Neuronal stem cell (in vitro differentiated cells): ENCODE data around the gene CYP27B1.

Experiments
- DNase-seq: peaks from one replicate; pipeline ENCODE4 v3.0.0-alpha.2; 2013; ENCODE audit warnings: low spot score
- H2AFZ ChIP-seq: one replicate; pipeline ENCODE4 v1.6.1; 2013; ENCODE audit warnings: mild to moderate bottlenecking, low read length, inconsistent platforms
- H2AK5ac ChIP-seq: 2 replicates; pipeline ENCODE4 v1.6.1; 2013; ENCODE audit warnings: low read depth, mild to moderate bottlenecking, inconsistent platforms, low read length, moderate library complexity, mixed read lengths
- H2BK120ac ChIP-seq: 2 replicates; pipeline ENCODE4 v1.6.1; 2013; ENCODE audit warnings: low read depth, mild to moderate bottlenecking, inconsistent platforms, low read length, moderate library complexity, mixed read lengths
- H2BK12ac ChIP-seq: one replicate; pipeline ENCODE4 v1.6.1; 2013; ENCODE audit warnings: low read length, inconsistent platforms
- H2BK15ac ChIP-seq: 2 replicates; pipeline ENCODE4 v1.6.1; 2013; ENCODE audit warnings: mild to moderate bottlenecking, low read length, inconsistent platforms, mixed read lengths
- H2BK5ac ChIP-seq: one replicate; pipeline ENCODE4 v1.6.1; 2013; ENCODE audit warnings: inconsistent platforms, mild to moderate bottlenecking, low read length, moderate library complexity
- H3K14ac ChIP-seq: one replicate; pipeline ENCODE4 v1.6.1; 2013; ENCODE audit warnings: low read length, inconsistent platforms
- H3K18ac ChIP-seq: 2 replicates; pipeline ENCODE4 v1.6.1; 2013; ENCODE audit warnings: low read length, inconsistent platforms
- H3K23ac ChIP-seq: 2 replicates; pipeline ENCODE4 v1.6.1; 2013; ENCODE audit warnings: low read depth, mild to moderate bottlenecking, mixed read lengths, low read length, inconsistent platforms; ENCODE audit not compliant: poor library complexity
- H3K27ac ChIP-seq: replicated peaks from 3 replicates; pipeline ENCODE4 v1.5.1; 2013; ENCODE audit warnings: low read length, inconsistent platforms
- H3K27me3 ChIP-seq, 3 experiments: 2 replicates each; pipeline ENCODE4 v1.6.1; 2013; ENCODE audit warnings: low read length in 3 of 3, mild to moderate bottlenecking in 2 of 3, inconsistent platforms in 1 of 3, low read depth in 1 of 3, mixed read lengths in 1 of 3, moderate library complexity in 1 of 3; ENCODE audit not compliant: control insufficient read depth in 3 of 3, insufficient read depth in 3 of 3
- H3K36me3 ChIP-seq, 2 donors: replicated peaks in 1 of 2; 2 replicates each; pipeline ENCODE4 v1.6.1; 2013; ENCODE audit warnings: low read length in 2 of 2; ENCODE audit not compliant: control insufficient read depth in 2 of 2, insufficient read depth in 2 of 2
- H3K4ac ChIP-seq: 2 replicates; pipeline ENCODE4 v1.6.1; 2013; ENCODE audit warnings: inconsistent platforms, mild to moderate bottlenecking, low read length, moderate library complexity
- H3K4me1 ChIP-seq, 2 donors: 1 replicate in 1 of 2; 2 replicates in 1 of 2; pipeline ENCODE4 v1.6.1; 2013; ENCODE audit warnings: low read length in 2 of 2, low read depth in 1 of 2; ENCODE audit not compliant: control insufficient read depth in 2 of 2, insufficient read depth in 1 of 2
- H3K4me2 ChIP-seq: one replicate; pipeline ENCODE4 v1.6.1; 2013; ENCODE audit warnings: mild to moderate bottlenecking, low read length, inconsistent platforms; ENCODE audit not compliant: insufficient read depth, poor library complexity, severe bottlenecking
- H3K4me3 ChIP-seq, 2 donors: 2 replicates each; pipeline ENCODE4 v1.5.1; 2013; ENCODE audit warnings: low read length in 2 of 2, mild to moderate bottlenecking in 2 of 2, inconsistent platforms in 1 of 2, moderate library complexity in 1 of 2
- H3K79me1 ChIP-seq: one replicate; pipeline ENCODE4 v1.6.1; 2013; ENCODE audit warnings: low read depth, mild to moderate bottlenecking, inconsistent platforms, low read length, moderate library complexity
- H3K9ac ChIP-seq: one replicate; pipeline ENCODE4 v1.6.1; 2013; ENCODE audit warnings: mild to moderate bottlenecking, low read depth, low read length, inconsistent platforms; ENCODE audit not compliant: poor library complexity
- H3K9me3 ChIP-seq, 2 donors: replicated peaks in 1 of 2; 2 replicates each; pipeline versions ENCODE3 to v1.6.1; 2013; ENCODE audit warnings: low read length in 2 of 2, mild to moderate bottlenecking in 2 of 2, inconsistent platforms in 1 of 2, low read depth in 1 of 2, mixed read lengths in 1 of 2, moderate library complexity in 1 of 2; ENCODE audit not compliant: control insufficient read depth in 2 of 2, insufficient read depth in 1 of 2
- H4K8ac ChIP-seq: one replicate; pipeline ENCODE4 v1.6.1; 2013; ENCODE audit warnings: low read depth, mild to moderate bottlenecking, inconsistent platforms, low read length, moderate library complexity
- H4K91ac ChIP-seq: one replicate; pipeline ENCODE4 v1.6.1; 2013; ENCODE audit warnings: low read length, low read depth, mild to moderate bottlenecking, inconsistent platforms; ENCODE audit not compliant: poor library complexity
- whole genome bisulfite sequencing, 2 donors: extraction: QIAGEN DNeasy Blood & Tissue Kit; methylation state at CpG; one replicate each; pipeline ENCODE4 v1.1.7; 2013; ENCODE audit warnings: missing lambda C conversion rate in 2 of 2, mixed read lengths in 1 of 2; ENCODE audit not compliant: insufficient read length in 2 of 2, insufficient replicate concordance in 1 of 2; ENCODE audit errors: extremely low coverage in 2 of 2; 5-methylcytosine and 5-hydroxymethylcytosine counted together

Gene CYP27B1

GRCh38 chr12:57737467-57738460 lies 29.1 kb downstream of the CYP27B1 start:
- Histone ChIP-seq H3K9ac (peak overlapping the region; percentile 47), H3K27ac (no peak overlapping the region), H3K18ac (peak overlapping the region; percentile 91), H2AK5ac (peak overlapping the region; percentile 44), H3K4me1 (peaks cover 18 to 34% of the 10 kb centered on the region in 2 donors), H3K36me3 (peaks cover 0 to 11% of the 10 kb centered on the region in 2 donors), H3K4ac (no peak overlapping the region), H2BK15ac (no peak overlapping the region), H3K23ac (peak overlapping the region; percentile 53), H3K4me2 (peak overlapping the region; percentile 92), H4K91ac (no peak overlapping the region), H2BK120ac (no peak overlapping the region), H3K14ac (no peak overlapping the region), H2AFZ (peak overlapping the region; percentile 86), H3K4me3 (peak overlapping the region; percentile 66 to 81), H3K27me3 (peaks cover 3 to 87% (median 26%) of the 10 kb centered on the region in 3 experiments), H3K79me1 (no peaks in the 10 kb centered on the region), H3K9me3 (peaks cover 0 to 4% of the 10 kb centered on the region in 2 donors), H4K8ac (no peak overlapping the region), H2BK5ac (no peak overlapping the region), H2BK12ac (no peak overlapping the region)
- no peak for DNase-seq
- WGBS, 2 donors = no CpG with 5 or more reads among the region's 110 CpGs

DNA sequence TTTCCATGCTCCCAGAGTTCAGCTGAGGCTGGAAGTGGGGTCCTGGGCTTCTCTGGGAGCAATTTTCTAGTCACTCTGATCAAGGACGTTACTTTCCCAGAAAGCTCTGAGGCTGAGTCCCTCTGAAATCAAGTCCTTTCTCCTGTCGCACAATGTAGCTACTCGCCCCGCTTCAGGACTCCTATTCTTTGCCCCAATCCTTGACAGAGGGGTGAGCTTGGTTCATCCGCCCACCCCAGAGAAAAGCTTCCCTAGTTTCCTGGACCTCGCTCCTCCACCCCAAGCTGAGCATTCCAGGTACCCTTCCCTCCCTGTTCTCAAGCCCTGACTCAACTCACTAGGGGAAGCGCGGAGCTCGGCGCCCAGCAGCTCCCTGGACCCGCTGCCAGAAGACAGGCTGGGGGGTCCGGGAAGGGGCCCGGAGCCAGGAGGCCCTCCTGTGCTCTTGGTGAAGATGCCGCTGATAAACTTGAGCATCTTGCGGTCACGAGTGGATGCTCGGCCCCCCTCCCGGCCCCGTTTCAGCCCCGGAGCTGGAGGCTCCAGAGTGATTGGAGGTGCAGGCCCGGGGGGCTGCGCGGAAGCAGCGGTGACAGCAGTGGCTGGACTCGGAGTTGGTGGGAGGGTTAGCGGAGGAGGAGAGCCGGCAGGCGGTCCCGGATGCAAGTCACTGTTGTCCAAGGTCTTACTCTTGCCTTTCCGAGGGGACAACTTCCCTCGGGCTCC lies 30.0 kb downstream of the CYP27B1 start:
- Histone ChIP-seq H3K4me3 (peak overlapping the region in 1 of 2 donors; percentile 66), H4K8ac (no peak overlapping the region), H3K27me3 (peaks cover 3 to 91% (median 26%) of the 10 kb centered on the region in 3 experiments), H3K18ac (no peak overlapping the region), H3K9me3 (peaks cover 0 to 4% of the 10 kb centered on the region in 2 donors), H3K79me1 (no peaks in the 10 kb centered on the region), H3K27ac (no peak overlapping the region), H3K4ac (no peak overlapping the region), H2BK120ac (no peak overlapping the region), H3K4me1 (peaks cover 18 to 34% of the 10 kb centered on the region in 2 donors), H2BK5ac (no peak overlapping the region), H3K4me2 (peak overlapping the region; percentile 92), H3K14ac (peak overlapping the region; percentile 66), H4K91ac (no peak overlapping the region), H3K23ac (peak overlapping the region; percentile 70), H3K9ac (no peak overlapping the region), H2AK5ac (peak overlapping the region; percentile 16), H2BK12ac (no peak overlapping the region), H2BK15ac (no peak overlapping the region), H3K36me3 (peaks cover 0 to 20% of the 10 kb centered on the region in 2 donors), H2AFZ (peak overlapping the region; percentile 92)
- no peak for DNase-seq
- WGBS, 2 donors = no CpG with 5 or more reads among the region's 31 CpGs

DNA sequence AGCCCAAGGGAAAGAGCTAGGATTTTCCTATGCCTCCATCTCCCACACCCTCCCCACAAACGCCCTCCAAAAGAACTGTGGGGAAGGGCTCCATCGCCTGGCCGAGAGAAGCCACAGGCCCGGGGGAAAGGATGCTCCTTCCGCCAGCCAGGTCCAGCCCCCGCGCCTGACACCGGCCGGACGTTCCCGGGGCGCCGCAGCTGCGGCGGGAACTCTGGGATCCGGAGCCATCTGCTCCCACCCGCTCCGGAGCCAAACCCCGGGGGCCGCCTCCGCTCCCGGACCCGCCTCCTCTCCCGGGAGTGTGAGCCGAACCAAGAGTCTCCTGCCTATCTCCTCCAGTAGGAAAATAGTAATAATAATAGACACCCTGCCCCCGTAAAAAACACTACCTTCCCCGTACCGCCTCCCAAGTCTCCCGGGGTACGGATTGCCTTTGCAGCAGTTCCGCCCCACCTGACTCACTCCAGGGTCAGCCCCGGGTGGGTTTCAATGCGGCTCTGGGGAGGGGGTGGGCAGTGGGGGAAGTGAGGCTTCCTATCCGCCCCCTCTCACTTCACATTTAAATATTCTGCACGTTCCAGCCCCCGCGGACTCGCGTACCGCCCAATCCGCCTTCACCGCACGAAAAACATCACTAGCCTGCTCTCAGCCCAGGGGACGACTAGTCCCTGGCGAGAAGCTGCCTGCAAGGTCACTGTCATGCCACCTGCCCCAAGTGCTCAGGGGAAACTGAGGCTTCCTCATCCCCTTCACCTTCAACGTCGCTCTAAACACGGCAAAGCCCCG lies 30.7 kb downstream of the CYP27B1 start:
- H3K18ac ChIP-seq = peak overlapping the region; percentile 40
- H2AK5ac ChIP-seq = no peak overlapping the region
- no peak overlapping the region for H3K4ac ChIP-seq
- peaks cover 0 to 4% of the 10 kb centered on the region in 2 donors for H3K9me3 ChIP-seq
- peaks cover 0 to 27% of the 10 kb centered on the region in 2 donors for H3K36me3 ChIP-seq
- WGBS, 2 donors = no CpG with 5 or more reads among the region's 49 CpGs
- peak overlapping the region; percentile 92 for H2AFZ ChIP-seq
- no peak for DNase-seq
- H3K9ac ChIP-seq = no peak overlapping the region
- peak overlapping the region in 1 of 2 donors; percentile 33 for H3K4me3 ChIP-seq
- H3K27ac ChIP-seq = no peak overlapping the region
- no peak overlapping the region for H2BK15ac ChIP-seq
- no peak overlapping the region for H4K91ac ChIP-seq
- peak overlapping the region; percentile 41 for H3K4me2 ChIP-seq
- no peak overlapping the region for H4K8ac ChIP-seq
- peaks cover 18 to 30% of the 10 kb centered on the region in 2 donors for H3K4me1 ChIP-seq
- H2BK120ac ChIP-seq = no peak overlapping the region
- peaks cover 3 to 92% (median 26%) of the 10 kb centered on the region in 3 experiments for H3K27me3 ChIP-seq
- no peaks in the 10 kb centered on the region for H3K79me1 ChIP-seq
- H3K23ac ChIP-seq = peak overlapping the region; percentile 70
- H2BK5ac ChIP-seq = no peak overlapping the region
- H2BK12ac ChIP-seq = no peak overlapping the region
- H3K14ac ChIP-seq = no peak overlapping the region
